Activated naive CD8-positive, alpha-beta T cell (primary cell): ENCODE results near the gene EEFSEC.

Experiments
- H3K27ac Mint-ChIP-seq: one replicate; pipeline ENCODE4 v1.8.0; 2021; ENCODE audit warnings: mixed read lengths
- H3K27me3 Mint-ChIP-seq: one replicate; pipeline ENCODE4 v1.8.0; 2021; ENCODE audit warnings: mixed read lengths
- H3K36me3 Mint-ChIP-seq: one replicate; pipeline ENCODE4 v1.8.0; 2021; ENCODE audit warnings: mixed read lengths
- H3K4me1 Mint-ChIP-seq: one replicate; pipeline ENCODE4 v1.8.0; 2021; ENCODE audit warnings: low read depth, mixed read lengths
- H3K4me3 Mint-ChIP-seq: one replicate; pipeline ENCODE4 v1.8.0; 2021; ENCODE audit warnings: mild to moderate bottlenecking, mixed read lengths
- H3K9me3 Mint-ChIP-seq: one replicate; pipeline ENCODE4 v1.8.0; 2021; ENCODE audit warnings: low read depth, mixed read lengths

The EEFSEC gene

DNA sequence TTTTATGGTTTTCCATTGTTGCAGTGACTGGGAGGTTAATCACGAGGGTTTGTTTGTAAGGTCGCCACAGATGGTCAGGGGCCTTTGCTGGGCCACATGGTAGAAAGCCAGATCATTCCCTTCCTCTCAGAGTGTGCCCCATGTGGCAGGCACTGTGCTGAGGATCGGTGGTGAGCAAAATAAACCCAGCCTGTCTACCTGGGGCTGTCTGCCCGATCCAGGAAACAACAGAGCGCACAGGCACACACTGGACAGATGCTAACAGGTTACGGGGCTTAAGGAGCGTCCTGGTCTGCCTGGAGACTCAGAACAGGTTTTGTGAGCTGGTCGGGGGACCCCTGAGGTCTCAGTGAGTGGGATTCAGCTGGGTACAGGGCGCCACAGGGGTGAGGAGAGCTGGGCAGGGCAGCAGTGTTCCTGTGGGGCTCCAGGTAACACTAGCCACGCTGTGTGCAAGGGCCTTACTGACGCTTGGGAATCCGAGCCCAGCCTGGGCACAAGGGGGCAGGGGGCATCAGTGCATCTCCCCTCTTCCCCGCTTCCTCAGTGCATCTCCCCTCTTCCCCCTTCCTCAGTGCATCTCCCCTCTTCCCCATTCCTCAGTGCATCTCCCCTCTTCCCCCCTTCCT, 177.0 kb downstream of the EEFSEC start:
- H3K27ac Mint-ChIP-seq, result no peak overlapping the region
- no peaks in the 10 kb centered on the region for H3K9me3 Mint-ChIP-seq
- peaks cover 19% of the 10 kb centered on the region for H3K4me1 Mint-ChIP-seq
- no peaks in the 10 kb centered on the region for H3K27me3 Mint-ChIP-seq
- peaks cover 9% of the 10 kb centered on the region for H3K36me3 Mint-ChIP-seq
- H3K4me3 Mint-ChIP-seq, result no peak overlapping the region

DNA sequence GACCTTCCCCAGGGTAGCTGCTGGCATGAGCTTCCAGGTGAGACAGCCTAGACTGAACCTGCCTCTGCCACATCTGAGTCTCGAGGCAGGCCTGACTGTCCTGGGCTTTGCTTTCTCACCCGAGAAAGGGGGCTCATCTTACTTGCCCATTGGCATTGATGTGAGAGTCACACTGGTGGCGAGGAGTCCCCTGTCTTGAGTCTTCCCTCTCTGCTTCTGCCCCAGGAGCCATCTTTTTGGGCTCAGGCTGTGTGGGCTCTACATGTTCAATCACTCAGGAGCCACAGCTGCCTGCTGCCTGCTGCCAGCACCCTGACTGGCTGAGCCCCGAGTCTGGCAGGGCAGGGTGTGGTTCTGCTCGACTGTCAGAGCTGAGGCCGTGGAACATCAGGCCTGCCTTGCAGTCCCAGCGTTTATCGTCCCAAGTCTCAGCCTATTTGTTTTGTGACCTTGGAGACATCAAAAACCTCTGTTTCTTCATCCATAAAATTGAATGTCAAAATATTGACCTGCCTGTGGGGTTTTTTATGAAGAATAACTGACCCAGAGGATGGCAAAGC, 180.9 kb downstream of the EEFSEC start:
- no peaks in the 10 kb centered on the region for H3K27me3 Mint-ChIP-seq

DNA sequence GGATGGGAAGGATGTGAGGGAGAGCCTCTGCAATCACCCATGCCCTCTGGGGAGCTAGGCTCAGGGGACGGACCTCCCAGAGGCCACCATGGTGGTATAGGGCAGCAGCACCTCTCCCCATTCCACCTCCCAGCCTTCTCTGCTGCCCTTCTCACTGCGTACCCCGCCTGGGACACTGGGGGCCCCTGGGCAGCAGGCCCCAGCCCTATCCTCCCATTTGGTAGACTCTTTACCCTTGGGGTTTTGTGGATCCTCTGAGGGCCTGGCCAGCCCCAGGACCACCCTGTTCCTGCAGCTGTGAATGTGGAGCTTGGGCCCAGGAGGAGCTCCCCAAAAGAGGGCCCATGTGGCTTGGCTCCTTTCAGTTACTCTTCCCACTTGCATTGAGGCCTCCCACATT, 181.5 kb downstream of the EEFSEC start:
- peaks cover 14% of the 10 kb centered on the region for H3K36me3 Mint-ChIP-seq
- H3K9me3 Mint-ChIP-seq, result no peaks in the 10 kb centered on the region
- no peak overlapping the region for H3K4me3 Mint-ChIP-seq
- H3K4me1 Mint-ChIP-seq, result peaks cover 2% of the 10 kb centered on the region
- no peaks in the 10 kb centered on the region for H3K27me3 Mint-ChIP-seq
- H3K27ac Mint-ChIP-seq, result no peak overlapping the region

More for the DNA sequence above, 180.9 kb downstream of the EEFSEC start:
- Mint-ChIP-seq H3K4me3 (no peak overlapping the region), H3K36me3 (peaks cover 14% of the 10 kb centered on the region), H3K4me1 (peaks cover 2% of the 10 kb centered on the region), H3K27ac (no peak overlapping the region), H3K9me3 (no peaks in the 10 kb centered on the region)

DNA sequence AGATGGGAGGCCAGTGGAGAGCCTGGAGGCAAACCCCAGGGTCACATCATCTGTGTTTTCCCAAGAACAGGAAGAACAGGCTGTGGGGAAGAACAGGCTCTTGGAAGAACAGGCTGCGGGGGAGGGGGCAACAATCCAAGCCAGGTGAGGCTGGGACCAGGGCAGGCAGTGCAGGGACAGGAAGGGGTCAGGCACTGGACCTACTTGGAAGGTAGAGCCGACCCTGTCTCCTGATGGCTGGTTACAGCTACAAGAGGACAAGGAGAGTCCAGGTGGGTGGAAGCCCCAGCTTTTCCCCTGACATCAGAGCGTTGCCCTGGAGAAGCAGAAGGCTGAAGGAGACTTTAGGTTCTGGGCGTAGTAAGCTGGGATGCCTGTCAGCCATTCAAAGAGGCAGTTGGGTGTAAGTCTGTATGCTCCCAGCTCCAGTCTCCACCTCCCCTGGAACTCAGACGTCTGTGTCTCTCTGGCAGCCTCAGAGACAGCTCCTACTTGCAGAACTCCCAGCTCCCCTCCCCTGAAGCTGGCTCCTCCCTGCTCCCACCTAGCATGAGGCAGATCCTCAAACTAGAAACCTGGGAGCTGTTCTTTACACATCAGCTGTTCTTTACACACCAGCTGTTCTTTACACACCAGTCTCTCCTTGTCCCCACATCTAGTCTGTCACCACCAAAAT, 182.5 kb downstream of the EEFSEC start:
- Mint-ChIP-seq H3K9me3 (no peaks in the 10 kb centered on the region), H3K27me3 (no peaks in the 10 kb centered on the region), H3K4me3 (no peak overlapping the region), H3K27ac (no peak overlapping the region), H3K36me3 (peaks cover 17% of the 10 kb centered on the region), H3K4me1 (peaks cover 2% of the 10 kb centered on the region)

DNA sequence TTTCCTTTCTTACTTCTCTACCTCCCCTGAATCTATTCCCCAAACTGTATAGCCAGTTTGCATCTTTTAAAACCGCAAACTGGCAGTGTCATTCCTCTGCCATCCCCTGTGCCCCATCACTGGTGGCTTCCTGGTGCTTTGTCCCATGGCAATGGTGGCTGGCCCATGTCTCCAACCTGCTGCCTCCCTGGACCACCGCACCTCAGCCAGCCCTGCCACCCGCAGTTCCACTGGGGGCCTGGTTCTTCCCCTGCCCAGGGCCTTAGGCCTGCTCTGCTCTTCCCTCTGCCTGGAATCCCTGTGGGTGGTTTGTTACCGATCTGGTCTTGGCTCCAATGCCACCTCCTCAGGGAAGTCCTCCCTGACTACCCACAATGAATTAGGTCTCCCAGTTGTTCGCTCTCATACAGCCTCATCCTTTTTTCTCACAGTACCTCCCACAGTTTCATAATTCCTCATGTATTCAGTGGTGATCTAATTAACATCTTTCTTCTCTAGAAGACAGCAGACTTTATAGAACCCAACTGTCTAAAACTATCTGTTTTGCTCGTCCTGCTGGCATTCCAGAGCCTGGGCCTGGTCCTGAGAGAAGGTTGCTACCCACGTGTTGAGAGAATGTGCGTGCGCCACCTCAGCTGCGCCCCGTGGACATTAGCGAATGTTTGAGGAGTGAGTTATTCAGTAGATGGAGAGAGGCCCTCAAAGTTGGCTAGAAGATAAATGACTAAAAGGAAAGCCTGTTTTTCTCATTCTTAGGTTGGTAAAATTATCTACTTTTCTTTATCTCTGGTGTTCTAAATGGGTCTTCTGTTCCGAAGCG, 183.3 kb downstream of the EEFSEC start:
- no peaks in the 10 kb centered on the region for H3K9me3 Mint-ChIP-seq
- no peak overlapping the region for H3K27ac Mint-ChIP-seq
- H3K4me1 Mint-ChIP-seq, result peaks cover 2% of the 10 kb centered on the region
- no peaks in the 10 kb centered on the region for H3K27me3 Mint-ChIP-seq
- H3K36me3 Mint-ChIP-seq, result peaks cover 17% of the 10 kb centered on the region
- H3K4me3 Mint-ChIP-seq, result no peak overlapping the region

DNA sequence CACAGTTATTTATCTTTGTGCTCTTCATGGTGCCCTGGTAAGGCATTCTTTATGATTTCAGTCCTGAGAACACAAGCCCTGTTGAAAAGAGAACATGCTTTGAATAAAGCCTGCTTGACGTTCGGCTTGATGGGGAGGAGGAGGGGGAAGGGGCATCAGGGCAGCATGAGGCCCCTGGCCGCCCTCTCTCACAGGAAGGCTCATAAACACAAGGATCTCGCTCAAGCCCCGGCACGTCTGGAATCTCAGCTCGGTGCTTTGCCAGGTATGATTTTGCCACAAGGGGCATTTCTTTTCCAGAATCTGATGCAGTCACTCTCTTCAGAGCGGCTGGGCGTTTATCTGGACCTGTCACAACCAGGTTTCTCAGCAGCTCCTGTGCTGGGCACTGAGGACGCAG, 184.0 kb downstream of the EEFSEC start:
- Mint-ChIP-seq H3K4me1 (peaks cover 2% of the 10 kb centered on the region), H3K27ac (no peak overlapping the region), H3K4me3 (no peak overlapping the region), H3K36me3 (peaks cover 17% of the 10 kb centered on the region), H3K9me3 (no peaks in the 10 kb centered on the region), H3K27me3 (no peaks in the 10 kb centered on the region)

DNA sequence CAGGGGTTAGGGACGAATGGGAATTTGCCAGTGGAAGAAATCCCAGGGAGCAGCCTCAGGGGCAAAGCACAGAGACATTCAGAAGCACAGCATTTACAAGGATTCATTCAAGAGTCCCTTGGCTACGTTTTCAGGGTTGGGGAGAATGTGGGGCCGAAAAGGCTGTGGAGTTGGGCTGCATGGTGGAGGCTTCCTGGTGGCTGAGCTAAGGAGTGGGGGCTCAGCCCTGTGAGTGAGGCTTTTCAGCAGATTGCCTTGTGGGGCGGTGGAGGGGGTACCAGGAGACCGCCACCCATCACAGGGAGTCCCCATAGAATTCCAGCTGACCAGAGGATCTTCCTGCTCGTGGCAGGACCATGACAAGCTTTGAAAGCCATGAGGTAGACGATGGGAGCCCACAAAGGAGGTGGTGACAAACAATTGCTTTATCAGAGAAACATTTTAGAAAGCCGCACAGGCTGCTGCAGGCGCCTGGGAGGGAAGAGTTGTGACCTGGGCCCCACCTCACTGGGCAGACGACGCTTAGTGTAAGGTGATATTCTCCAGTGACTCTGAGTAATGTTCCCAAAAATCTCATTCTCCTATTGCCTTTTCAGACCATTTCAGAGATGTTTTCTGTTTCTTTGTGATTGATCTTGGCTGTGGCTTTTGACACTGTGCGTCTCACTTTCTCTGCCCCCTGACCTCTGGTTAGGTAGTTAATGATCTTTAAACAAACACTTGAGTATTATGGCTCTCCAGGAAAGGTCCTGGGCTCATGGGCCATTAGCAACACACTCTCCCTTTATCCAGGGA, 185.5 kb downstream of the EEFSEC start:
- Mint-ChIP-seq H3K27ac (no peak overlapping the region), H3K36me3 (peaks cover 15% of the 10 kb centered on the region), H3K4me3 (no peak overlapping the region), H3K4me1 (peaks cover 2% of the 10 kb centered on the region), H3K27me3 (no peaks in the 10 kb centered on the region), H3K9me3 (no peaks in the 10 kb centered on the region)

DNA sequence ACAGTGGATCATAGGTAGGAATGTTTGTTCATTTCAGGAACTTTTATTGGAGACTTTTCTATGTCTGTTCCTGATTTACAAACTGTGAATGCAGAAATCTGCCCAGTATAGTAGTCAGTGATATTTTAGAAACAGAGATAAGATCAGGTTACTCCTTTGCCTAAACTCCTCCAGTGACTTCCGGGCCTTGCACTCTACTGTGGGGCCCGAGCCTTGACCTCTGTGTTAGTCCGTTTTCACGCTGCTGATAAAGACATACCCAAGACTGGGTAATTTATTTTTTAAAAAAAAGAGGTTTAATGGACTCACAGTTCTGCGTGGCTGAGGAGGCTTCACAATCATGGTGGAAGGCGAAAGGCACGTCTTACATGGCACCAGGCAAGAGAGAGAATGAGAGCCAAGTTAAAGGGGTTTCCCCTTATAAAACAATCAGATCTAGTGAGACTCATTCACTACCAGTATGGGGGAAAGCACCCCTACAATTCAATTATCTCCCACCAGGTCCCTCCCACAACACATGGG, 186.3 kb downstream of the EEFSEC start:
- peaks cover 2% of the 10 kb centered on the region for H3K4me1 Mint-ChIP-seq
- H3K36me3 Mint-ChIP-seq, result peaks cover 15% of the 10 kb centered on the region
- H3K27ac Mint-ChIP-seq, result no peak overlapping the region
- H3K4me3 Mint-ChIP-seq, result no peak overlapping the region
- no peaks in the 10 kb centered on the region for H3K9me3 Mint-ChIP-seq
- no peaks in the 10 kb centered on the region for H3K27me3 Mint-ChIP-seq

DNA sequence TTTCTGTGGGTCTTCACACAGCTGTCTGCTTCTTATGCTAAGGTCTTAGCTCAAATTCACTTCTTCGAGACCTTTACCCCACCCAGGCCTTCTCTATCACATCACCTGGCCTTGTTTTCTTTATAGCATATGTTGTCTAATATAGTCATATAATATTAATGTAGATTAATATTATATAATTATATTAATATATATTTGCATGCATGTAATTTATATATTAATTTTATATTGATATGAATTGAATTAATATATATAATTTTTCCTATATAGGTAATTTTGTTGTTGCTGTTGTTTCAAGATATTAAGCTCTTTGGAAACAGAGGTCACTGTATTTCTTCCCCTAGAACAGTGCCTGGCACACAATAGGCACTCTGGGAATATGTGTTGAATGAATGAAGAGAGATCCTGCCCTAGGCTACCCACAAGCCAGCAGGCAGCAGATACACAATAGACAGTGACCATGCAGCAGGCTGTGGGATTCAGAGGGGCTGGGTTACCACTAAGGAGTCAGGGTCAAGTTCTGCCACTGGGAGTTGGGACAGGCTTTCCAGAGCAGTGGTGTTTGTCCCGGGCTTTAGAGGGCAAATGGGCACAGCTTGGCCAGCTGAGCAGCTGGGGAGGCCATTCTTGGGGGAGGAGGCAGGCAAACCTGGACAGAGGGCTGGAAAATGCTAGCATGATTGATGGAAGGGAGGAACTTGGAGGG, 187.1 kb downstream of the EEFSEC start:
- Mint-ChIP-seq H3K9me3 (no peaks in the 10 kb centered on the region), H3K27me3 (no peaks in the 10 kb centered on the region), H3K4me1 (no peaks in the 10 kb centered on the region), H3K27ac (no peak overlapping the region), H3K4me3 (no peak overlapping the region), H3K36me3 (peaks cover 12% of the 10 kb centered on the region)

DNA sequence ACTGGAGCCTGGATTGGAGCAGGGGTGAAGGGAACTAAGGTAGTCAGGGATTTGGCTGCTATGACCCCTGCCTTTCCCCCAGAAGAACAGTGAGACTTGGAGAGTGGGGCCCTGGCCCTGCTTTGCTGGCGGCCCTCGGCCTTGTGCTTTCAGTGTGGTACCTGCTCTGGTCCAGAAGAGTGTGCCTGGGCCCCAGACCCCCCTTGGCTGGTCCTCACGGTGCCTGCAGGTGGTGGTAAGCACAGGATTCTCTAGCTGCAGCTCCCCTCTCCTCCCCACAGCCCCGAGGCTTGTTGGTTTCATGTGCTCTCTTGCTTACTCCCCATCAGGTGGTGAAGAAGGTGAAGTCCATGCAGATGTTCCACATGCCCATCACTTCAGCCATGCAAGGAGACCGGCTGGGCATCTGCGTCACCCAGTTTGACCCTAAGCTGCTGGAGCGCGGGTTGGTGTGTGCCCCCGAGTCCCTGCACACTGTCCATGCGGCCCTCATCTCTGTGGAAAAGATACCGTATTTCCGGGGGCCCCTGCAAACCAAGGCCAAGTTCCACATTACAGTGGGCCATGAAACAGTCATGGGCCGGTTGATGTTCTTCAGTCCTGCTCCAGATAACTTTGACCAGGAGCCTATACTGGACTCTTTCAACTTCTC, 187.7 kb downstream of the EEFSEC start:
- no peaks in the 10 kb centered on the region for H3K27me3 Mint-ChIP-seq
- no peak overlapping the region for H3K4me3 Mint-ChIP-seq

DNA sequence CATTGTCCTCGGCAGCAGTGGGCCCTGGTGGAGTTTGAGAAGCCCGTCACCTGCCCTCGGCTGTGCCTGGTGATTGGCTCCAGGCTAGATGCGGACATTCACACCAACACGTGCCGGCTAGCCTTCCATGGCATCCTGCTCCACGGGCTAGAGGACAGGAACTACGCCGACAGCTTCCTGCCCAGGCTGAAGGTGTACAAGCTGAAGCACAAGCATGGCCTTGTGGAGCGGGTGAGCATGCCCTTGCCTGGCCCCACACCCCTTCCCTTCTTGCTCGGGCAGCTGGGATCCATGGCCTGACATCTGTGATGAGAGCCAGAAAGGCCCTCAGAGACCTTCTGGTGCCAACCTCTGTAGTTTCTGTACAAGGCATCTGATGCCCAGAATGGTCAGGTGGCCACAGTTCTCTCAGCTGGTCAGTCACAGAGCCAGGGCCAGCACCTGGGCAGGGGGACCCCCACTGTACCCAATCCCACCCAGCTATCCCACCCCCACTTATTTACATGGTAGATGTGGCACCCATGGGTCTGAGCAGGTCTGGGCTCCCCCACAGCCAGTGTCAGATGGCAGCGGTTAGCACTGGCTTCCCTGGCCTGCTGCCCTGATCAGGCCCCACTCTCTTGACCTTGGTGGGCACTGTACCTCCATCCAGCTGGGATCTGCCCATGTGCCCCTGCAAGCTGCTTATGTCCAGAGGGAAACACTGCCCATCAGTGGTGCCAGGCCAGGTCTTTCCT, 188.5 kb downstream of the EEFSEC start:
- Mint-ChIP-seq H3K36me3 (peaks cover 9% of the 10 kb centered on the region), H3K27ac (no peak overlapping the region), H3K27me3 (no peaks in the 10 kb centered on the region), H3K4me1 (no peaks in the 10 kb centered on the region), H3K9me3 (no peaks in the 10 kb centered on the region), H3K4me3 (no peak overlapping the region)

More for the DNA sequence above, 187.7 kb downstream of the EEFSEC start:
- no peaks in the 10 kb centered on the region for H3K9me3 Mint-ChIP-seq
- H3K27ac Mint-ChIP-seq, result no peak overlapping the region
- H3K4me1 Mint-ChIP-seq, result no peaks in the 10 kb centered on the region
- H3K36me3 Mint-ChIP-seq, result peaks cover 12% of the 10 kb centered on the region

DNA sequence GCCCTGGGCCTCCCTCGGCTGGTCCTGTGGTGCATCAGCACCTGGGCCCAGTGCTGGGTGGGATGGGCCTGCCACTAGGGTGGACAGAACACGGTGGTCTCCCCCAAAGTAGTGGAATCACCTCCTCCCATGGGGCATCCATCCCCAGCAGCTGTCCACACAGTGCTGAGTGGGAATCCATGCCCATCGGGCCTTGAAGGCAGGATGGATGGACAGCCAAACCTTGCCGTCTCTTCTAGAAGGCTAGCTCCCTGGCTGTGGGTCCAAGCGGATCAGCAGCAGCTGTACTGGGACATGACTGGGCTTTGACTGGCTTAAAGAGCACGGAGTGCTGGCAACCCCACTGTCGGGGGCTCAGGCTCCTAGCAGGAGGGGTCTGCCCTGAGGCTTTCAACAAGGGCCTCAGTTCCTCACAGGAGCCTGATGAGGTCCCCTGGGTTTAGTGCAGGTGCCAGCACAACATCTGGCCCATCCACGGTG, 189.5 kb downstream of the EEFSEC start:
- Mint-ChIP-seq H3K9me3 (no peaks in the 10 kb centered on the region), H3K4me1 (no peaks in the 10 kb centered on the region), H3K27ac (no peak overlapping the region), H3K36me3 (peaks cover 7% of the 10 kb centered on the region), H3K27me3 (no peaks in the 10 kb centered on the region), H3K4me3 (no peak overlapping the region)
